GM18907 (cell line): ENCODE measurements around the gene PGLYRP3.
A peak's percentile ranks its signal among the peaks of the same experiment; 100 is the strongest.
"Not testable (repeated sequence)": the region's sequence is repeated elsewhere in the genome, so short reads cannot be mapped to it uniquely, and the experiment has no call there.

Experiments
- ATAC-seq: cut with Tn5 transposase; IDR thresholded peaks from one replicate; pipeline ENCODE4 v1.9.1; 2021; ENCODE audit warnings: mild to moderate bottlenecking, moderate library complexity; ENCODE audit not compliant: unreplicated experiment

Gene PGLYRP3

DNA sequence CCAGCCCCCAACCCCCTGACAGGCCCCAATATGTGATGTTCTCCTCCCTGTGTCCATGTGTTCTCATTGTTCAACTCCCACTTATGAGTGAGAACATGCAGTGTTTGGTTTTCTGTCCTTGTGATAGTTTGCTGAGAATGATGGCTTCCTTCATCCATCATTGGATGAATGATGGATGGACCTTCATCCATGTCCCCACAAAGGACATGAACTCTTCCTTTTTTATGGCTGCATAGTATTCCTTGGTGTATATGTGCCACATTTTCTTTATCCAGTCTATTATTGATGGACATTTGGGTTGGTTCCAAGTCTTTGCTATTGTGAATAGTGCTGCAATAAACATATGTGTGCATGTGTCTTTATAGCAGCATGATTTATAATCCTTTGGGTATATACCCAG, 1.6 kb upstream of the PGLYRP3 start:
- not testable (repeated sequence) for ATAC-seq

DNA sequence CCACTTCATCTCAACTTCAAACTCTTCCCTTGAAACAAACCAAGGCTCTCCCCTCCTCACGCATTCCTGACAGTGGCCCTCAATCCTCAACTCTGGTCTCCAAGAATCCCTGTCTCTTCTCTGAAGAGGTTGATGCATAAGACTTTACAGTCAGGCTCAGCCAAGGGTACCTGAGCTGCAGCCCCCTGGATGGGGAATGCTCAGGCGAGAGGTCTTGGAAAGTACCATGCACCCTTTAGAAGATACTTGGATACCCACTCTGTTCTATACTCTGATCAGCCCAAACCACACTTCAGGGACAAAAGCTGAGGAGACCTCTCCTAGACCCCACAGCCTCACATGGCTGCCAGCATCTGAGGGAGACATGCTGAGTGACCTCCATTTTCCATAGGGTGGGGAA, 536 bp upstream of the PGLYRP3 start:
- no peak for ATAC-seq

DNA sequence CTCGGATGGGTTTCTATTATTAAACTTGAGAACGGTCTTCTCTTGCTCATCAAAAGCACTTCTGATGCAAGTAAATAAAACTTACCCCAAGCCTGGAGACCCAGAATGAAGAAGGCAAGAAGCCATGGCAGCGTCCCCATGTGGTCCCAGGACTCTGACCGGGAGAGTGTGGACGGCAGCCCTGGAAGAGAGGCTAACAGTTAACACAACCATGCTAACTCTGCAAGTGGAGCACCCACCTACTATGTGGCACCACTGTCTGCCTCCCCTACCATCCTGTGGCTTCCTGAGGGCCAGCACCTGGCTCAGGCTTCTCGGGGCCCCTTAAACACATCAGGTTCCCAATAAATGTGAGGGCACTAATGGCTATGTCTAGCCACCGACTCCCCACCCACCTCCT, 2.2 kb downstream of the PGLYRP3 start:
- no peak for ATAC-seq

DNA sequence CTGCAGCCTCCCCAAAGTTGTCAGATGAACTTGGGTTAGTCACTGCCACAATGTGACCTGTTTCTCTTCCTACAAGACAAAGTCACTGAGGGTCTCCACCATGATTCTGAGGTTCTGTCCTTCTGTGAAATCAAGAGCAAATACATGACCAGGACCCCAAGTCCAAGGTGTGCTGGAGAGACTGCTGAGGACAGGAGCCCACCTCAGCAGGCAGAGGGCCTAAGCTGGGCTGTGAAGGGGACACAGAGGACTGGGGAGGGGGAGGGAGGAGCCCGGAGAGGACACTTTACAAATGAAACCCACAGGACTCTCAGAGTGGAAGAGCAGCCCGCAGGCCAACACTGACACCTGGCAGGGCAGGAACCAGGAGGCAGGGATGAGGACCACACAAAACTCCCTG, 3.3 kb downstream of the PGLYRP3 start:
- no peak for ATAC-seq

GRCh38 chr1:153308540-153308939, 4.2 kb downstream of the PGLYRP3 start:
- ATAC-seq: no peak

- no peak for ATAC-seq
Measured at GRCh38 chr1:153307221-153307600, 5.5 kb downstream of the PGLYRP3 start.

- no peak for ATAC-seq
Measured at GRCh38 chr1:153306303-153307220, 6.2 kb downstream of the PGLYRP3 start.

GRCh38 chr1:153305682-153306081, 7.1 kb downstream of the PGLYRP3 start:
- ATAC-seq: no peak

GRCh38 chr1:153302308-153302707, 10.4 kb downstream of the PGLYRP3 start:
- no peak for ATAC-seq

- ATAC-seq: no peak
Measured at GRCh38 chr1:153293851-153294250, 18.9 kb downstream of the PGLYRP3 start.

GRCh38 chr1:153293480-153293775, 19.3 kb downstream of the PGLYRP3 start:
- ATAC-seq: no peak

- no peak for ATAC-seq
Measured at GRCh38 chr1:153292740-153293479, 19.8 kb downstream of the PGLYRP3 start.

DNA sequence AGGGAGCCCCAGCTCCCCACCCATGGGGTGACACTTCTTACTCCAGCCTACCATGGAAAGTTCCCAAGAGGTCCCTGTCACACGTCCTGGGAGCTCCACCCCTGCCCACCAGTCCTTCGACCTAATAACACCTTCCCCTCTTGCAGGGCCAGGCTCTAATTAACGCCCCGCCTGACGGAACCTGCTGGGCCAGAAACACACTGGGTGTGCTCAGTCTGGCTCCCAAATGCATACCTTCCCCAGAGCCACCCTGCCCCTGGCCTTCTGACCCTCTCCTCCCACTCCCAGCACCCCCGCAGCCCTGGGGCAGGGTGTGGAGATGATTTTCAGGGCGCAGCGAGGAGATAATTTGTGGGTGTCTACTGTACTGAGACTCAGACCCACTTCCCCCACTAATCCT, 20.6 kb downstream of the PGLYRP3 start:
- ATAC-seq: no peak

- ATAC-seq: no peak
Measured at GRCh38 chr1:153291514-153291913, 21.2 kb downstream of the PGLYRP3 start.

GRCh38 chr1:153288634-153289275, 24.0 kb downstream of the PGLYRP3 start:
- ATAC-seq: no peak

DNA sequence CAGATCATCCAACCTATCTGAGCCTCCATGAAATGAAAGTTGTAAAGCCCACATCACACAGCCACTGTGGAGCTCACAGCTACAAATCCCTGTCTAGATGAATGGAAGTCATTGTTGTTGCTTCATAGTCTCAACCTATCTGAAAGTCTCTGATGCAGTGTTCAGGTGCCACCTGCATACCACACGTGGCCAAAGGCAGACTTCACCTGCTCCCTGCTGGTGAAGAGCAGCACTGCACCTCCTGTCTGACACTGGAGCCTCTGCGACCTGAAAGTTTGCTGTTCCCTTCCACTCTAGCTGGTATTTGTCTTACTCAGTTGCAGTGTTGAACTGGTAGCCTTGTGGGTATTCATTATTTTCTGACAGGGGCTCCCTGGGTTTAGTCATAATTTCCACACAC, 34.9 kb downstream of the PGLYRP3 start:
- peak; percentile 80 for ATAC-seq

GRCh38 chr1:153272186-153272585, 40.6 kb downstream of the PGLYRP3 start:
- ATAC-seq: no peak

DNA sequence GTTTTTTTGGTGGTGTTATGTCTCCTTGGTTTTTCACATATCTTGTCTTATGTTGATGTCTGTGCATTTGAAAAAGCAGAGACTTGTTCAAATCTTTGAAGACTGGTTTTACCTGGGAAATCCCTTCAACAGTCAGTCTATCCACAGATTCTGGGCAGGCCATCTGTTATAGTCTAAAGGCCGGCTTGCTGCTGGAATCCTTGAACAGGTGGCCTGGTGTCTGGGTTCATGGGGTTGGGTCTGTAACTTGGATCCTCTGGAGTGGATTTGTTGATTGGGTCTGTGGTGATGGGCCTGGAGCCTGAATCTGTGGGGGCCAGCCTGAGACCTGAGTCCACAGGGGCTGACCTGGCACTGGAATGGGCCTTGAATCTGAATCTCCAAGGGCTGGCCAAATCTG, 41.0 kb downstream of the PGLYRP3 start:
- ATAC-seq: no peak

DNA sequence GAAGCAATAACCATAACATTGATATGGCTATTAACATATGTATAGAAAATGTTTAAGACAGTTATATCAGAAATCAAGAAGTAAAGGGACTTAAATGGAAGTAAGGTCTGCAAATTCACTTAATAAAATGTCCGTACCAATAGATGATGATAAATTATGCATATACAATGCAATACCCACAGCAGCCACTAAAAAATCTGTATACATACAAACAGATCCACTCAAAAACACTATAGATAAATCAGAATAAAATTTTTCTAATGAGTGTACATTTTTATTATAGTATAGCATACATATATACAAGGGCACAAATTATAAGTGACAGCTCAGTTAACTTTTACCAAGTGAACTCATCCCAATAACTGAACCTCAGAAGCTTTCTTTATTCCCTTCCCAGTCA, 47.3 kb downstream of the PGLYRP3 start:
- ATAC-seq: no peak

- no peak for ATAC-seq
Measured at GRCh38 chr1:153262462-153263157, 50.1 kb downstream of the PGLYRP3 start.

- no peak for ATAC-seq
Measured at GRCh38 chr1:153262070-153262366, 50.7 kb downstream of the PGLYRP3 start.
